A673 (cell line): ENCODE results near the gene RFC1. TPM values are rescaled to one million over a fixed set of nuclear protein-coding genes. Genes with fewer than 3 reads are reported as not detected.

Experiments used
- BruUV-seq: library from RNA; stranded (reverse); fragments of 400-500 nt; replicated peaks from 2 replicates; lab custom pipeline; 2021; lab: Mats Ljungman, UMichigan
- CTCF ChIA-PET: fragments of 300-600 bp; sonication (Branson Sonifier 250); formaldehyde crosslinking; loops from one replicate; lab custom pipeline; 2022; ENCODE audit warnings: antibody characterized with exemption; lab: Charles Lee
- POLR2A ChIA-PET: fragments of 300-600 bp; sonication (Branson Sonifier 250); formaldehyde crosslinking; loops from one replicate; lab custom pipeline; 2022; ENCODE audit warnings: antibody characterized with exemption; ENCODE audit not compliant: low non-redundant PET; lab: Charles Lee
- DNase-seq: peaks from one replicate; pipeline ENCODE4 v3.0.0-alpha.2; 2015; ENCODE audit warnings: low spot score
- H3K27ac ChIP-seq: fragments of 200-600 bp; sonication (generic); 2 replicates; pipeline ENCODE4 v1.5.1; 2016; ENCODE audit warnings: mixed run types, low read depth, mild to moderate bottlenecking, mixed read lengths, antibody characterized with exemption, low read length; ENCODE audit not compliant: poor library complexity, severe bottlenecking
- H3K27me3 ChIP-seq: fragments of 200-600 bp; sonication (generic); replicated peaks from 2 replicates; pipeline ENCODE4 v1.6.1; 2017; ENCODE audit warnings: mixed run types, low read depth, mild to moderate bottlenecking, mixed read lengths, antibody characterized with exemption, low read length; ENCODE audit not compliant: insufficient read depth, poor library complexity
- H3K36me3 ChIP-seq: fragments of 200-600 bp; sonication (generic); 2 replicates; pipeline ENCODE4 v1.6.1; 2016; ENCODE audit warnings: mixed run types, mild to moderate bottlenecking, mixed read lengths, antibody characterized with exemption, low read length; ENCODE audit not compliant: insufficient read depth, poor library complexity, severe bottlenecking
- H3K4me1 ChIP-seq: fragments of 200-600 bp; sonication (generic); 2 replicates; pipeline ENCODE4 v1.6.1; 2017; ENCODE audit warnings: mixed run types, mild to moderate bottlenecking, mixed read lengths, antibody characterized with exemption, low read length; ENCODE audit not compliant: insufficient read depth, poor library complexity, severe bottlenecking
- H3K4me3 ChIP-seq: fragments of 200-600 bp; sonication (generic); 2 replicates; pipeline ENCODE4 v1.5.1; 2016; ENCODE audit warnings: low read depth, mixed run types, mild to moderate bottlenecking, mixed read lengths, low read length; ENCODE audit not compliant: poor library complexity, severe bottlenecking
- H3K9me3 ChIP-seq: fragments of 200-600 bp; sonication (generic); 2 replicates; pipeline ENCODE4 v1.6.1; 2016; ENCODE audit warnings: mixed run types, low read depth, mild to moderate bottlenecking, mixed read lengths, antibody characterized with exemption, low read length; ENCODE audit not compliant: poor library complexity, severe bottlenecking
- EZH2 ChIP-seq: fragments of 200-600 bp; sonication (generic); IDR thresholded peaks from 2 replicates; pipeline ENCODE4 v1.6.1; 2017; ENCODE audit warnings: borderline replicate concordance, low read depth, mild to moderate bottlenecking, mixed read lengths, antibody characterized with exemption, low read length; ENCODE audit not compliant: poor library complexity, severe bottlenecking
- intact Hi-C: fragments of 100-400 bp; cut with micrococcal nuclease; formaldehyde crosslinking; loops from one replicate; pipeline ENCODE4 v1.10.0; 2022; ENCODE audit not compliant: unreplicated experiment
- total RNA-seq: library from RNA; stranded (reverse); gene quantifications from 2 replicates; pipeline ENCODE4 v1.2.3, GENCODE V29; 2021
- TF ChIP-seq, protein P1 (sequence below): fragments of 300-800, 200-600 bp; sonication (generic); conservative IDR thresholded peaks from 2 replicates; pipeline ENCODE4 v1.5.1; 2017; ENCODE audit warnings: low read depth, mild to moderate bottlenecking, antibody characterized with exemption, low read length, moderate library complexity, mixed read lengths

Gene RFC1
- total RNA-seq, 1 experiment from 2014 or later: 71.8 TPM

DNA sequence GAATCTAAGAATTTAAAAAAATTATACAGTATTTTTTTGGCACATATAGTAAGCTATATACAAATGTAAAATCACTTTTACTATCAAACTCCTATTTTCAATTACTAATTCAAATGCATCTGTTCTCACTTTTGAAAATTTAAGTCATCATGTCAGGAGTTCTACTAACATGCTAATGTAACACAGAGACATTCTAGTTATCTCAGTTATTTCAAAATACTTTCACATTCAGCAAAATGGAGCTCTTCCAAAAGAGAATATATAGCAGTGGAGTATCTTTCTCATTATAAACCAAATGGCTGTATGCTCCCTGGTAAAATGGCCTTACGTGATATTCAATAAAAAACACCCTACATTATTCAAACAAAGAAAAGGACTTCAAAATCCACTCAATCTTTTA, 42.3 kb downstream of the RFC1 start:
- TF ChIP-seq, protein P1, sequence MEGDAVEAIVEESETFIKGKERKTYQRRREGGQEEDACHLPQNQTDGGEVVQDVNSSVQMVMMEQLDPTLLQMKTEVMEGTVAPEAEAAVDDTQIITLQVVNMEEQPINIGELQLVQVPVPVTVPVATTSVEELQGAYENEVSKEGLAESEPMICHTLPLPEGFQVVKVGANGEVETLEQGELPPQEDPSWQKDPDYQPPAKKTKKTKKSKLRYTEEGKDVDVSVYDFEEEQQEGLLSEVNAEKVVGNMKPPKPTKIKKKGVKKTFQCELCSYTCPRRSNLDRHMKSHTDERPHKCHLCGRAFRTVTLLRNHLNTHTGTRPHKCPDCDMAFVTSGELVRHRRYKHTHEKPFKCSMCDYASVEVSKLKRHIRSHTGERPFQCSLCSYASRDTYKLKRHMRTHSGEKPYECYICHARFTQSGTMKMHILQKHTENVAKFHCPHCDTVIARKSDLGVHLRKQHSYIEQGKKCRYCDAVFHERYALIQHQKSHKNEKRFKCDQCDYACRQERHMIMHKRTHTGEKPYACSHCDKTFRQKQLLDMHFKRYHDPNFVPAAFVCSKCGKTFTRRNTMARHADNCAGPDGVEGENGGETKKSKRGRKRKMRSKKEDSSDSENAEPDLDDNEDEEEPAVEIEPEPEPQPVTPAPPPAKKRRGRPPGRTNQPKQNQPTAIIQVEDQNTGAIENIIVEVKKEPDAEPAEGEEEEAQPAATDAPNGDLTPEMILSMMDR: no peak
- TF ChIP-seq EZH2: no peak
- intact Hi-C loops: no loop called here

DNA sequence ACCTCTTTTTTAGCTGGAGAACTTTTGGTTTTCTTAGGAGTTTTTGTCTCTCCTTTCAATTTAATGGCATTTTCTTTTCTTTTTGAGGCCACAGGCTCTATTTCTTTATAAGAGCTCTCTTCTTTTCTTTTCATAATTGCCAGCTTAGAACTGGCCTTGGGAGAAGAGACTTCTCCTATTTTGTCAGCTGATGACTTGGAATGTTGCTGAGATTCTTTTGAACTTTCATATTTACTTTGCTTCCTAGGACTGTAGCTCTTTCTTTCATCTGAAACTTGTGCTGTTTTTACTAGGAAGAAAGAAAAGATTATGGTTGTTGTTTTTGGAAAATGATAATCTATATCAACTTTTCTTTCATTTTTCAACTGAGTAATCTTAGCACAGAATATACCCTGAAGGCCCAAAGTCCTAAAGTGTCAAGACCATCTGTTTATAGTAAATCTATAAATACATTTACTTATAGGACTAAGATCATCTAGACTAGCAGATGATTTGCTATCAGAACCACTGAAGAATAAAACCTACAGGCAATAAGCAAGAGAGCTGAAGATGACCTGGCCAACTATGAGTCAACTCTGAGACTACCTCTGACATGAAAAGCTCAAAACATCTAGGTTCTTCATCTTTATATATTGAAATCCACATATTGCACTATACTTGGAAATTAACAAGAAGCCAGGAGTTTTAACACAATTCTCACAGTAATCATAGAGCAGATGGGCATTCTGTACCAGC, 45.6 kb downstream of the RFC1 start:
- no peak for DNase-seq
- Histone ChIP-seq H3K4me1 (no peaks in the 10 kb centered on the region), H3K27ac (no peak overlapping the region), H3K4me3 (no peak overlapping the region), H3K27me3 (no peaks in the 10 kb centered on the region), H3K36me3 (peaks cover 33% of the 10 kb centered on the region), H3K9me3 (no peaks in the 10 kb centered on the region)
- no peak for TF ChIP-seq EZH2
- CTCF ChIA-PET: no interaction called here
- POLR2A ChIA-PET: no interaction called here
- intact Hi-C loops: no loop called here
- BruUV-seq: no TSS peak

More for the DNA sequence above, 42.3 kb downstream of the RFC1 start:
- no peaks in the 10 kb centered on the region for H3K27me3 ChIP-seq
- no peaks in the 10 kb centered on the region for H3K9me3 ChIP-seq
- DNase-seq: no peak
- no peak overlapping the region for H3K4me3 ChIP-seq
- H3K27ac ChIP-seq: no peak overlapping the region
- no peaks in the 10 kb centered on the region for H3K4me1 ChIP-seq
- ChIA-PET CTCF (no interaction called here), POLR2A (no interaction called here)
- H3K36me3 ChIP-seq: peaks cover 37% of the 10 kb centered on the region
- no TSS peak for BruUV-seq

DNA sequence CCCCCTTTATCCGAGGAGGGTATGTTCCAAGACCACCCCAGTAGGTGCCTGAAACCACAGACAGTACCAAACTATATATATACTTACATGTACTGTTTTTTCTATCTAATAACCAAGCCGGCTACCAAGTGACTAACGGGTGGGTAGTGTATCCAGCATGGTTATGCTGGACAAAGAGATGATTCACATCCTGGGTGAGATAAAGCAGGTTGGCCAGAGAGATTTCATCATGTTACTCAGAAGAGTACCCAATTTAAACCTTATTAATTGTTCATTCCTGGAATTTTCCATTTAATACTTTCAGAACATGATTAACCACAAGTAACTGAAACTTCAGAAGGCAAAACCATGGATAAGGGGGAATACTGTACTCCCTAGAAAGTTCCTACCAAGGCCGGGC, 46.5 kb downstream of the RFC1 start:
- no peaks in the 10 kb centered on the region for H3K27me3 ChIP-seq
- TF ChIP-seq EZH2: no peak
- TF ChIP-seq, protein P1: no peak
- DNase-seq: no peak
- ChIA-PET CTCF (no interaction called here), POLR2A (no interaction called here)
- peaks cover 33% of the 10 kb centered on the region for H3K36me3 ChIP-seq
- no TSS peak for BruUV-seq
- intact Hi-C loops: no loop called here
- H3K9me3 ChIP-seq: no peaks in the 10 kb centered on the region
- H3K27ac ChIP-seq: no peak overlapping the region
- no peaks in the 10 kb centered on the region for H3K4me1 ChIP-seq
- no peak overlapping the region for H3K4me3 ChIP-seq

DNA sequence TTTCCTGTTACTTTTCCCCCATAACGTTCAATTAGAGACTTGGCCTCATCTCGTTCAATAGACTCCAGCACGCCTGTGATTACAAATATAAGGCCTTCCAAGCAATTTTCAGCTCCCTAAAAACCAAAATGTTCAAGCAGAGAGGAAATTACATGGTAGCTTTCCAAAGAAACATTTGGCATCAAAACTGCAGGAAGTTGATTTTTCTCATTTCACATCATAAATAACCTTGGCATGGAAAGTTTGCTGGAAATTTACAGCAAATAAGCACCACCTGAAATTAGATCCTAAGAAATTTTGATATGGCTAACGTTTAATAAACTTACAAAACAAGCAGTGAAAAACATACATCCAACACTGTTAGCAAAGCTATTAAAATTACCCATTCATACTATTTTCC, 53.3 kb downstream of the RFC1 start:
- no peak for TF ChIP-seq EZH2
- TF ChIP-seq, protein P1: no peak
- Histone ChIP-seq H3K9me3 (no peaks in the 10 kb centered on the region), H3K27me3 (no peaks in the 10 kb centered on the region), H3K36me3 (peaks cover 45% of the 10 kb centered on the region), H3K27ac (no peak overlapping the region), H3K4me3 (no peak overlapping the region), H3K4me1 (no peaks in the 10 kb centered on the region)
- no TSS peak for BruUV-seq
- intact Hi-C loops: no loop called here
- DNase-seq: no peak
- ChIA-PET POLR2A (no interaction called here), CTCF (no interaction called here)
